Ascending aorta (tissue), 2 donors: ENCODE measurements around the gene OCA2. TPM values are rescaled to one million over a fixed set of nuclear protein-coding genes. Genes with fewer than 3 reads are reported as not detected.

Source experiments
- DNase-seq, 2 donors: peaks; one replicate each; pipeline ENCODE4 v3.0.0-alpha.2; 2019; ENCODE audit warnings: low spot score in 2 of 2
- H3K27ac ChIP-seq, 2 donors: fragments of 200-600 bp; sonication (generic); one replicate each; pipeline ENCODE4 v1.5.1; 2016 to 2017; ENCODE audit warnings: mild to moderate bottlenecking in 1 of 2
- H3K27me3 ChIP-seq: fragments of 200-600 bp; sonication (generic); one replicate; pipeline ENCODE4 v1.5.1; 2017
- H3K36me3 ChIP-seq, 2 donors: fragments of 200-600 bp; sonication (generic); one replicate each; pipeline ENCODE4 v1.5.1; 2016
- H3K4me1 ChIP-seq, 2 donors: fragments of 200-600 bp; sonication (generic); one replicate each; pipeline ENCODE4 v1.5.1; 2016 to 2017; ENCODE audit warnings: mild to moderate bottlenecking in 1 of 2
- H3K4me3 ChIP-seq, 2 donors: fragments of 200-600 bp; sonication (generic); one replicate each; pipeline ENCODE4 v1.5.1; 2016 to 2017; ENCODE audit warnings: mild to moderate bottlenecking in 1 of 2
- H3K9me3 ChIP-seq, 2 donors: fragments of 200-600 bp; sonication (generic); one replicate each; pipeline ENCODE4 v1.5.1; 2016
- intact Hi-C: fragments of 100-400 bp; cut with DNase I; formaldehyde crosslinking; loops from one replicate; pipeline ENCODE4 v1.15.1; 2023
- total RNA-seq: library from RNA; depleted of rRNA; stranded (reverse); fragments of >200 nt; gene quantifications from one replicate; pipeline ENCODE4 v1.1.0, GENCODE V29; 2016
- TF ChIP-seq, protein P1 (sequence below), 3 experiments: fragments of 200-600 bp in 2 of 3; fragments of 450-650 bp in 1 of 3; sonication (generic) in 2 of 3; IDR thresholded peaks; one replicate each; pipeline ENCODE4 v1.5.1; 2016 to 2019; ENCODE audit warnings: antibody characterized with exemption in 3 of 3, mild to moderate bottlenecking in 1 of 3, moderate library complexity in 1 of 3

Gene OCA2
- total RNA-seq, 1 donor from 2014 or later, result 1.2 TPM

- TF ChIP-seq, protein P1, sequence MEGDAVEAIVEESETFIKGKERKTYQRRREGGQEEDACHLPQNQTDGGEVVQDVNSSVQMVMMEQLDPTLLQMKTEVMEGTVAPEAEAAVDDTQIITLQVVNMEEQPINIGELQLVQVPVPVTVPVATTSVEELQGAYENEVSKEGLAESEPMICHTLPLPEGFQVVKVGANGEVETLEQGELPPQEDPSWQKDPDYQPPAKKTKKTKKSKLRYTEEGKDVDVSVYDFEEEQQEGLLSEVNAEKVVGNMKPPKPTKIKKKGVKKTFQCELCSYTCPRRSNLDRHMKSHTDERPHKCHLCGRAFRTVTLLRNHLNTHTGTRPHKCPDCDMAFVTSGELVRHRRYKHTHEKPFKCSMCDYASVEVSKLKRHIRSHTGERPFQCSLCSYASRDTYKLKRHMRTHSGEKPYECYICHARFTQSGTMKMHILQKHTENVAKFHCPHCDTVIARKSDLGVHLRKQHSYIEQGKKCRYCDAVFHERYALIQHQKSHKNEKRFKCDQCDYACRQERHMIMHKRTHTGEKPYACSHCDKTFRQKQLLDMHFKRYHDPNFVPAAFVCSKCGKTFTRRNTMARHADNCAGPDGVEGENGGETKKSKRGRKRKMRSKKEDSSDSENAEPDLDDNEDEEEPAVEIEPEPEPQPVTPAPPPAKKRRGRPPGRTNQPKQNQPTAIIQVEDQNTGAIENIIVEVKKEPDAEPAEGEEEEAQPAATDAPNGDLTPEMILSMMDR (IDR thresholded peaks at IDR 0.05), result no peak
- no peak overlapping the region for H3K4me3 ChIP-seq
- H3K36me3 ChIP-seq, result no peaks in the 10 kb centered on the region
- H3K27me3 ChIP-seq, result no peaks in the 10 kb centered on the region
- intact Hi-C loops, result no loop called here
- no peak overlapping the region for H3K27ac ChIP-seq
- DNase-seq, result no peak
- H3K4me1 ChIP-seq, result no peaks in the 10 kb centered on the region
- no peaks in the 10 kb centered on the region for H3K9me3 ChIP-seq
These were observed 267.5 kb downstream of the OCA2 start for GRCh38 chr15:27831384-27832236.

DNA sequence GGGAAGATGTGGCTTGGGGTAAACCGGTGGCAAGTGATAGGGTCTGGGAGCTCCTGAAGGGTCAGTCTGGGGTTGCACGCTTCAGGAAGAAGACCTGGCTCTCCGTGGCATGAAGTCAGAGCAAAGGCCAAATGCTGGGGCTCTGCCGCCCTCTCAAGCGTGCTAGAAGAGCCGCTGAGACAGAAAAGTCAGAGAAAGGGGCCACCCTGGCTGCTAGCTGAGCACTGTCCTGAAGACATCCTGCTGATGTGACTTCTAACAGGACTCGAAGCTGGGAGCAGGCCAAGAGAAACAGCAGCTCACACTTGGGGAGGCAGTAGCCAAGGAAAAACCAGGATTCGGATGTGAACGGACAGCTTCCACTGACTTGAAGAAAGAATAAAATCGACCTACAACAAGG is 270.4 kb downstream of the OCA2 start:
- no peaks in the 10 kb centered on the region for H3K4me1 ChIP-seq
- no peaks in the 10 kb centered on the region for H3K27me3 ChIP-seq
- no peak overlapping the region for H3K4me3 ChIP-seq
- intact Hi-C loops, result no loop called here
- TF ChIP-seq, protein P1 (IDR thresholded peaks at IDR 0.05), result no peak
- H3K27ac ChIP-seq, result no peak overlapping the region
- DNase-seq, result no peak
- no peaks in the 10 kb centered on the region for H3K9me3 ChIP-seq
- no peaks in the 10 kb centered on the region for H3K36me3 ChIP-seq

DNA sequence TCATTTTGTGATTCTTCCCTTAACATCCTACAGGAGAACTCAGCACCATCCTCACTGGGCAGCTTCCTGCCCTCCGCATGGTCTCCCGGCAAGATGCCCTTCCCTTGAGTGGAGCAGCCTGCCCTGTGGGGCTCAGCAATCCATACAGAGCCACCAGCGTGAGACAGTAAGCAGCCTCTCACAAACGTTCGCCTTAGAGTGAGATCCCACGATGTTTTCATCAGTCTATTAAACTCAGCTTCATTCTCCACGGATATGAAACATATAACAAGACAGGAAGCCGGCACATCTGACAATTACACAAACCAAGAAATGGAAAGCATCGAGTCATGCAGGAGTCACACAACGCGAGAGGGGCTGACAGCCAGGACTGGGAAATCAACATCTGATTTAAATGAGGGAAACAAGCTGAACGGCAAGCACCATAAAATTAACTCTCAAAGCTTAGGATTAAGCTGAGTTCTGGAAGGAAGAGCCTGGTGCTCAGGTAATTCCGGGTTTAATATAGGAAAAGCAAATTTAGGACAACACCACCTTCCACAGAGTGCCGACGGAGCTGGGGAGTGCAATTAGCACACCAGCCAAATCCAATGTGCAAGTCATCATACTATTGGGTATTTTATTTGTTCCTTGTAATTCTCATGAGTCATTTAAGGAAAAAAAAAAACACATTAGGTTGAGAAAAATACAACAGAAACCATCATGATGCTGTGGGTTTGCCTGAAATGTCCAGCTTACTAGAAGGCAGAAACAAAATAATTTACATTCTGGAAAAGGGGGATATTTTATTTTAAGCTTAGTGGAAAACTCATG is 272.0 kb downstream of the OCA2 start:
- no peak overlapping the region for H3K4me3 ChIP-seq
- DNase-seq, result no peak
- no peaks in the 10 kb centered on the region for H3K36me3 ChIP-seq
- H3K4me1 ChIP-seq, result no peaks in the 10 kb centered on the region
- H3K9me3 ChIP-seq, result no peaks in the 10 kb centered on the region
- H3K27me3 ChIP-seq, result no peaks in the 10 kb centered on the region
- intact Hi-C loops, result no loop called here
- TF ChIP-seq, protein P1 (IDR thresholded peaks at IDR 0.05), result no peak
- H3K27ac ChIP-seq, result no peak overlapping the region

DNA sequence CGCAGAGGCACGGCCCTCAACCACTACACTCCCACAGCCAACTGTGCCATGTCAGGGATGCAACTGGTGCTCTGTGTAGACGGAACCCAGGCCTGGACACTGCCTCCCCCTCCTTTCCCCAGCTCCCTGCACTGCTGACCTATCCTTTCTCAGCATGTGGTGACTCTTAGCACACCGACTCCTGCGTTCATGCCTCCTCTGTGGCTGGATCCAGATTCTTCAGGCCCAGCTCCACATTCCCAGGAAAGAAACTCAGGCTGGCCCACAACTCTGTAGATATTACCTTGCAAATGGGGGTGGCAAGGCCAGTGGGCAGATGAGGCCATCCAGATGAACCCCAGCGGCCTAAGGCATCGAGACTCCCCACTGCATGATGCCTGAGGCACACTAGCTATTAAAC is 272.7 kb downstream of the OCA2 start:
- Histone ChIP-seq H3K9me3 (no peaks in the 10 kb centered on the region), H3K36me3 (no peaks in the 10 kb centered on the region), H3K4me3 (no peak overlapping the region), H3K27ac (no peak overlapping the region), H3K4me1 (no peaks in the 10 kb centered on the region), H3K27me3 (no peaks in the 10 kb centered on the region)
- DNase-seq, result no peak
- TF ChIP-seq, protein P1 (IDR thresholded peaks at IDR 0.05), result no peak
- intact Hi-C loops, result no loop called here

DNA sequence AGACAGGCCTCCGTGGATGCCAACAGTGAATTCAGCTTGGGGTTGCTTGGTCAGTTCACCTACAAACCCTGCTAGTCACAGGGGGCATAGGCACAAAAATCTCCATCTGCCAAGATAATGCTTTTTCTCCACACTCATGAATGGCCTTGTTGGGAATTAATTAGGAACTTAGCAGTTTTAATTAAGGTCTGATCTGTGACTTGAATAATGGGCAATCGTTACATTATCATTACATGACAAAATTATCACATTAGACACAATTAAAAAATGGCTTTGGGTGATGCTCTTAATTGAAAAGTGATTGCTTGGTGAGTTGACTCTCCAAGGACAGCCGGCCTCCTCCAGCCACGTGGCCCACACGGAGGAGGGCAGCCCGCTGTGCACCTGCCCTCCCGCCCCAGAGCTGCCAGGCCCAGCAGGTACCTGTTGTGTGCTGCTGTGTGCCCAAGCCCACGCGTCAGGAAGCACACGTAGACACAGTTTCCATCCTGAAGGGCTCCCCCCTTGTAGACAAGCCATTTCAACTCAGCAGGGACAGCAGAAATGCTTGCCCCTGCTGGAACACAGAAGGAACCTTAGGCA is 274.2 kb downstream of the OCA2 start:
- Histone ChIP-seq H3K9me3 (no peaks in the 10 kb centered on the region), H3K27me3 (no peaks in the 10 kb centered on the region), H3K27ac (no peak overlapping the region), H3K4me3 (no peak overlapping the region), H3K4me1 (no peaks in the 10 kb centered on the region), H3K36me3 (no peaks in the 10 kb centered on the region)
- DNase-seq, result no peak
- TF ChIP-seq, protein P1 (IDR thresholded peaks at IDR 0.05), result no peak
- intact Hi-C loops, result no loop called here
